ENCODE results near the gene GREB1L.

- TF ChIP-seq POLR2A (IDR thresholded peaks at IDR 0.05), result no peak
- no peak for TF ChIP-seq CTCF (IDR thresholded peaks at IDR 0.05)
Measured at GRCh38 chr18:21513741-21514140, 271.7 kb downstream of the GREB1L start.

Data from right lobe of liver (tissue), 4 donors.